Gastroesophageal sphincter (tissue), 4 donors: ENCODE results near the gene CSRP1. TPM values are rescaled to one million over a fixed set of nuclear protein-coding genes. Genes with fewer than 3 reads are reported as not detected.

ENCODE experiments used
- ATAC-seq: fragments of 150-250 bp; one replicate; pipeline ENCODE4 v1.9.1; 2016; ENCODE audit warnings: mild to moderate bottlenecking, moderate library complexity
- H3K27ac ChIP-seq, 4 donors: fragments of 200-600 bp; sonication (generic) in 3 of 4; 1 replicate in 3 of 4; 2 replicates in 1 of 4; pipeline ENCODE4 v1.5.1; 2016 to 2019
- H3K27me3 ChIP-seq: fragments of 200-600 bp; sonication (generic); one replicate; pipeline ENCODE4 v1.5.1; 2019
- H3K36me3 ChIP-seq, 2 donors: fragments of 200-600 bp; sonication (generic); one replicate each; pipeline ENCODE4 v1.5.1; 2019; ENCODE audit warnings: control low read depth in 1 of 2
- H3K4me1 ChIP-seq, 3 donors: fragments of 200-600 bp; sonication (generic); 1 replicate in 2 of 3; 2 replicates in 1 of 3; pipeline ENCODE4 v1.5.1; 2016 to 2019; ENCODE audit warnings: control low read depth in 2 of 3
- H3K4me3 ChIP-seq, 2 donors: fragments of 200-600 bp; sonication (generic); one replicate each; pipeline ENCODE4 v1.5.1; 2019; ENCODE audit warnings: mild to moderate bottlenecking in 1 of 2, moderate library complexity in 1 of 2
- H3K9me3 ChIP-seq, 3 donors: fragments of 200-600 bp; sonication (generic); one replicate each; pipeline ENCODE4 v1.5.1; 2017 to 2019; ENCODE audit warnings: control low read depth in 2 of 3
- EP300 ChIP-seq: sonication (generic); formaldehyde crosslinking; IDR thresholded peaks from one replicate; pipeline ENCODE4 v1.6.1; 2017; ENCODE audit warnings: antibody characterized with exemption, mild to moderate bottlenecking
- POLR2A ChIP-seq, 2 donors: fragments of 450-650 bp; IDR thresholded peaks; one replicate each; pipeline ENCODE4 v1.6.1; 2017; ENCODE audit warnings: antibody characterized with exemption in 2 of 2, mild to moderate bottlenecking in 2 of 2, moderate library complexity in 1 of 2
- POLR2AphosphoS5 ChIP-seq: sonication (generic); formaldehyde crosslinking; IDR thresholded peaks from one replicate; pipeline ENCODE4 v1.6.1; 2017; ENCODE audit warnings: antibody characterized with exemption
- WGBS, 2 donors: methylation state at CpG; one replicate each; pipeline ENCODE4 v1.1.5; 2018; ENCODE audit warnings: low coverage in 1 of 2; 5-methylcytosine and 5-hydroxymethylcytosine counted together
- total RNA-seq, 4 donors: library from RNA; depleted of rRNA; stranded (reverse); fragments of >200 nt; gene quantifications; one replicate each; pipeline ENCODE4 v1.1.0, GENCODE V29; 2016
- TF ChIP-seq, protein P1 (sequence below), 4 experiments: fragments of 200-600 bp in 2 of 4; fragments of 450-650 bp in 2 of 4; sonication (generic) in 1 of 4; IDR thresholded peaks; one replicate each; pipeline ENCODE4 v1.5.1; 2017 to 2019; ENCODE audit warnings: antibody characterized with exemption in 4 of 4, mild to moderate bottlenecking in 2 of 4, moderate library complexity in 2 of 4

Gene CSRP1
- total RNA-seq, 4 donors from 2014 or later: 4,484 to 9,179 (median 5,319) TPM

DNA sequence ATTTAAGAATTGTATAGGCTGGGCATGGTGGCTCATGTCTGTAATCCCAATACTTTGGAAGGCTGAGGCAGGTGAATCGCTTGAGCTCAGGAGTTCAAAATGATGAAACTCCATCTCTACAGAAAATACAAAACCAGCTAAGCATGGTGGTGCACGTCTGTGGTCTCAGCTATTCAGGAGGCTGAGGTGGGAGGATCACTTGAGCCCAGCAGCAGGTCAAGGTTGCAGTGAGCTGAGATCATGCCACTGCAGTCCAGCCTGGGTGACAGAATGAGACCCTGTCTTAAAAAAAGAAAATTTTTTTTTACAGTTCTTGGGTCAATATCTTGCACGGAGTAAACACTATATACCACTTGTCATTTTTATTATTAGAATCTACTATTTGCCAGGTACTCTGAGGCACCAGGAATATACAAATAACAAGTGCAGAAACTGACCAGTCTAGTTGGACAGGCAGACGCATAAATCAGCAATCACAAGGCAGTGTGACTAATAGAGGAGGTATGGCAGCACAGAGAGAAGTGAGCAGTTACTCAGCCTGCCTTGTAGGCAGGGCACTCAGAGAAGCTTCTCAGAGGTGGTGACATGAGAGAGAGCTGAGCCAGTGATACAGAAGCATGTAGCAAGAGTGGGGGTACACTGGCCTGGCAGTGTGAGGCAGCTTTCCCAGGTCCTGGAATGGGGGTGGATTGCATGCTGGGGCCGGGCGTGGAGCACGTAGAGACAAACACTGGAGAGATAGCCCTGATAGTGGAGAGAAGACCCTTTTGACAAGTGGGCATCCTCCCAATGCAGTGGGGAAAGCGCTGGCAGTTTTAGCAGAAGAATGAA lies 45.9 kb downstream of the CSRP1 start:
- ATAC-seq: peak; percentile 81
- Histone ChIP-seq H3K4me3 (no peak overlapping the region), H3K36me3 (peaks cover 0 to 21% of the 10 kb centered on the region in 2 donors), H3K4me1 (peaks cover 5 to 77% (median 19%) of the 10 kb centered on the region in 3 donors), H3K27ac (peak overlapping the region; percentile 18 to 97 (median 78)), H3K9me3 (no peaks in the 10 kb centered on the region), H3K27me3 (no peaks in the 10 kb centered on the region)
- WGBS, 2 donors: 59 to 81% methylated on average over 3 to 8 of the region's 8 CpGs
- TF ChIP-seq, protein P1, sequence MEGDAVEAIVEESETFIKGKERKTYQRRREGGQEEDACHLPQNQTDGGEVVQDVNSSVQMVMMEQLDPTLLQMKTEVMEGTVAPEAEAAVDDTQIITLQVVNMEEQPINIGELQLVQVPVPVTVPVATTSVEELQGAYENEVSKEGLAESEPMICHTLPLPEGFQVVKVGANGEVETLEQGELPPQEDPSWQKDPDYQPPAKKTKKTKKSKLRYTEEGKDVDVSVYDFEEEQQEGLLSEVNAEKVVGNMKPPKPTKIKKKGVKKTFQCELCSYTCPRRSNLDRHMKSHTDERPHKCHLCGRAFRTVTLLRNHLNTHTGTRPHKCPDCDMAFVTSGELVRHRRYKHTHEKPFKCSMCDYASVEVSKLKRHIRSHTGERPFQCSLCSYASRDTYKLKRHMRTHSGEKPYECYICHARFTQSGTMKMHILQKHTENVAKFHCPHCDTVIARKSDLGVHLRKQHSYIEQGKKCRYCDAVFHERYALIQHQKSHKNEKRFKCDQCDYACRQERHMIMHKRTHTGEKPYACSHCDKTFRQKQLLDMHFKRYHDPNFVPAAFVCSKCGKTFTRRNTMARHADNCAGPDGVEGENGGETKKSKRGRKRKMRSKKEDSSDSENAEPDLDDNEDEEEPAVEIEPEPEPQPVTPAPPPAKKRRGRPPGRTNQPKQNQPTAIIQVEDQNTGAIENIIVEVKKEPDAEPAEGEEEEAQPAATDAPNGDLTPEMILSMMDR (IDR thresholded peaks at IDR 0.05): no peak
- TF ChIP-seq POLR2A (IDR thresholded peaks at IDR 0.05) (no peak), EP300 (no peak), POLR2AphosphoS5 (peak; percentile 86)

DNA sequence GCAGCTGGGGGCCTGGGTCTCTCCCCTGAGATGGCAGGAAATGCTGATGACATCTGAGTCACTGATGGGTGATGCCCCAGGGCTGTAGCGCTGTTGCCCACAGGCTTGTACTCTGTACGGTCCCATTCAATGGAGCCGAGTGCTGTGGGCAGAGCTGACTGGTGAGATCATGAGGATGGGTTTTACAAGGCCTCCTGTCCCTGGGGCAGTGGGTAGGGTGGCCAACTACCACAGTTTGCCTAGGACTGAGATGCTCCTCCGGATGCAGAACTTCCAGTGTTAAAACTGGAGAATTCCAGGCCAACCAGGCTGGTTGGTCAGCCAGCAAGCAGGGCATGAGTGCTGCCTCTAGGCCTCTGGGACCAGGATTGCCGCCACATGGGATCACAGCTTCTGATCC lies 47.1 kb downstream of the CSRP1 start:
- WGBS, 2 donors: no CpG with 5 or more reads among the region's 5 CpGs
- Histone ChIP-seq H3K36me3 (peaks cover 0 to 9% of the 10 kb centered on the region in 2 donors), H3K4me3 (no peak overlapping the region), H3K27me3 (no peaks in the 10 kb centered on the region), H3K27ac (peak overlapping the region in 2 of 4 donors; percentile 91 to 97), H3K4me1 (peaks cover 5 to 71% (median 11%) of the 10 kb centered on the region in 3 donors), H3K9me3 (no peaks in the 10 kb centered on the region)
- no peak for TF ChIP-seq POLR2AphosphoS5
- no peak for TF ChIP-seq EP300
- TF ChIP-seq, protein P1 (IDR thresholded peaks at IDR 0.05): no peak
- TF ChIP-seq POLR2A (IDR thresholded peaks at IDR 0.05): no peak
- no peak for ATAC-seq

- TF ChIP-seq POLR2AphosphoS5 (no peak), POLR2A (IDR thresholded peaks at IDR 0.05) (no peak), EP300 (no peak)
- TF ChIP-seq, protein P1 (IDR thresholded peaks at IDR 0.05): no peak
- Histone ChIP-seq H3K27me3 (no peaks in the 10 kb centered on the region), H3K27ac (peak overlapping the region in 1 of 4 donors; percentile 97), H3K9me3 (no peaks in the 10 kb centered on the region), H3K4me1 (peaks cover 5 to 64% (median 11%) of the 10 kb centered on the region in 3 donors), H3K4me3 (no peak overlapping the region), H3K36me3 (peaks cover 0 to 1% of the 10 kb centered on the region in 2 donors)
- WGBS, 2 donors: 79 to 91% methylated on average over 3 of the region's 3 CpGs
- ATAC-seq: no peak
Observed at GRCh38 chr1:201459052-201459451, 47.9 kb downstream of the CSRP1 start.

GRCh38 chr1:201457508-201457960 lies 49.4 kb downstream of the CSRP1 start:
- TF ChIP-seq EP300 (no peak), POLR2AphosphoS5 (no peak), POLR2A (IDR thresholded peaks at IDR 0.05) (no peak)
- TF ChIP-seq, protein P1 (IDR thresholded peaks at IDR 0.05): no peak
- Histone ChIP-seq H3K9me3 (no peaks in the 10 kb centered on the region), H3K4me1 (peaks cover 5 to 54% (median 11%) of the 10 kb centered on the region in 3 donors), H3K27ac (peak overlapping the region in 3 of 4 donors; percentile 7 to 69 (median 30)), H3K27me3 (no peaks in the 10 kb centered on the region), H3K36me3 (no peaks in the 10 kb centered on the region), H3K4me3 (no peak overlapping the region)
- 68 to 88% methylated on average over 1 to 4 of the region's 4 CpGs for WGBS, 2 donors
- no peak for ATAC-seq
